ENCODE measurements around the gene SLC44A3.

GRCh38 chr1:94919241-94920030 lies 99.3 kb downstream of the SLC44A3 start:
- TF ChIP-seq CTCF (CRISPR knock-in tag; IDR thresholded peaks at IDR 0.05) (no peak), ZNF639 (CRISPR knock-in tag; conservative IDR thresholded peaks at IDR 0.05) (no peak), ZBTB40 (IDR thresholded peaks at IDR 0.05) (no peak), ZBTB40 (CRISPR knock-in tag; IDR thresholded peaks at IDR 0.05) (no peak), GABPA (IDR thresholded peaks at IDR 0.05; ENCODE audit: low read depth, low read length) (no peak), GABPA (CRISPR knock-in tag; IDR thresholded peaks at IDR 0.05; ENCODE audit: low read depth) (no peak), TBX2 (CRISPR knock-in tag; IDR thresholded peaks at IDR 0.05; ENCODE audit: borderline replicate concordance) (no peak), CEBPB (IDR thresholded peaks at IDR 0.05; ENCODE audit: borderline replicate concordance, low read depth, low read length) (no peak)

Measured in HepG2 (cell line).